Eye (tissue), 1 donor: ENCODE measurements around the gene DPY19L1.
A peak's percentile ranks its signal among the peaks of the same experiment; 100 is the strongest.
"Not testable (repeated sequence)": the region's sequence is repeated elsewhere in the genome, so short reads cannot be mapped to it uniquely, and the experiment has no call there.

Experiments used
- DNase-seq: peaks from one replicate; pipeline ENCODE4 v3.0.0-alpha.2; 2015

DPY19L1 gene

GRCh38 chr7:35032166-35032565 is 5.1 kb downstream of the DPY19L1 start:
- no peak for DNase-seq

DNA sequence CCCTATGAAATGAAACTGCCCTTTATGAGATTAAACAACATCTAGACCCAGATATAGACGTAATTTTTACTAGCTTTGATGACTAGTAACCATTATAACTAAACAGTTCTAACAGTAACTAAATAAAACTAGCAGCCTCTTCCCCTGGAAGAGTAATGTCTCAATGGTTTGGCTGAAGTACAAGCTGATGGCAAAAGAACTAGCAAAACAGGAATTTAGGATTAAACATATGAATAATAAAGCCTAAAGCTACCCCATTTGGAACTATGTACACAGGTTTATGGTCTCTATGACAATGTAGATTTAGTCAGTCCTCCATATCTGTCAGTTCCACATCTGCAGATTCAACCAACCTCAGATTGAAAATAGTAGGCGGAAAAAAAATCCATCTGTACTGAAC is 6.4 kb downstream of the DPY19L1 start:
- DNase-seq, result no peak

GRCh38 chr7:35029311-35029710 is 8.0 kb downstream of the DPY19L1 start:
- DNase-seq, result no peak

GRCh38 chr7:35026150-35026549 is 11.1 kb downstream of the DPY19L1 start:
- no peak for DNase-seq

GRCh38 chr7:35025369-35025870 is 11.9 kb downstream of the DPY19L1 start:
- DNase-seq, result no peak

- no peak for DNase-seq
Observed at GRCh38 chr7:35024298-35024697, 13.0 kb downstream of the DPY19L1 start.

DNA sequence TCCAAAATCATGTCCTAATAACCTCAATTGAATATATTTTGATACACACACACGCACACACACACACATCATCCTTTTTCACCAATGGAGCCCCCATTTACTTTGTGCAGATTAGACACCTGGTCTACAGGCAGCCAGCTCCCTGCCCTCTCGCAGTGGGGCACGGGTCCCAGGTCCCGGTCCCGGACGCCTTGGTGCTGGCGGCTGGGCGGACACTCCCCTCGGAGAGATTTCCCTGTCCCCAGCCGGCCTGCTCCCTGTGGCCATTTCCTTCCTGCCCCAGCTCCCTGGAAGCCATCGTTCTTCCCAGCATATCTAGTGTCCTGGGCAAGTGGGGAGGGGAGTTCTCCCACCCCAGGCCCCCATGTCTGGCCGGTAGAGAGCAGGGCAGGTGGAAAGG is 14.6 kb downstream of the DPY19L1 start:
- no peak for DNase-seq

- no peak for DNase-seq
Observed at GRCh38 chr7:35021445-35021844, 15.8 kb downstream of the DPY19L1 start.

GRCh38 chr7:35019801-35020200 is 17.5 kb downstream of the DPY19L1 start:
- no peak for DNase-seq

- no peak for DNase-seq
Observed at GRCh38 chr7:35019179-35019729, 18.0 kb downstream of the DPY19L1 start.

DNA sequence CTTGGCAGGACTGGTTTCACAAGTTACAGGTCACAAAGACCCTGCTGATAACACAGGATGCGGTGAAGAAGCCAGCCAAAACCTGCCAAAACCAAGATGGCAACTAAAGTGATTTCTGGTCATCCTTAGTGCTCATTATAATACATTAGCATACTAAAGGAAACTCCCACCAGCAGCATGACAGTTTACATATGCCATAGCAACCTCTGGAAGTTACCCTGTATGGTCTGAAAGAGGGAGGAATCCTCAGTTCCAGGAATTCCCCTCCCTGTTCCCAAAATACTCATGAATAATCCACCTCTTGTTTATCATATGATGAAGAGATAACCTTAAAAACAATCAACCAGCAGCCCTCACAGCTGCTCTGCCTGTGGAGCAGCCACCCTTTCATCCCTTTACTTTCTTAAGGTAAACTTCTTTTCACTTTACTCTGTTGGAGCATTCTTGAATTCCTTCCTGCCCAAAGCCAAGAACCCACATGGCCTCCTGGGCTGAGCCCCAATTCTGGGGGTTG is 21.9 kb downstream of the DPY19L1 start:
- no peak for DNase-seq

DNA sequence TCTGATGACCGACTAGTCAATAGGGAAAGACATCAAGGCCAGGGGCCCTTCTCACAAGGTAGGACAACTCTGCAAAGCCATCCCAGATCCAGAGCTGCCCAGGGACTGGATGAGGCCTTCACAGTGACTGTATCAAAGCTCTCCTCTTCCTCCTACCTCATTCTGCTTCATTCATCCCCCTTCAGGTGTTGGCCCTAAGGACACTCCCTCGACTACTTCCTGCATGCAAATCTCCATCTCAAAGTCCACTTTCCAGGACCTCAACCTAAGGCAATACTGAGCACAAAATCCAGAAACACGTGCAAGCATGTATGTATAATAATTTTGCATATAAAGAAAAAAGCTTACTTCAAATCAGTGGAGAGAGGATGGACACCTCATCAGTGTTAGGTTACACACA is 25.1 kb downstream of the DPY19L1 start:
- no peak for DNase-seq

DNA sequence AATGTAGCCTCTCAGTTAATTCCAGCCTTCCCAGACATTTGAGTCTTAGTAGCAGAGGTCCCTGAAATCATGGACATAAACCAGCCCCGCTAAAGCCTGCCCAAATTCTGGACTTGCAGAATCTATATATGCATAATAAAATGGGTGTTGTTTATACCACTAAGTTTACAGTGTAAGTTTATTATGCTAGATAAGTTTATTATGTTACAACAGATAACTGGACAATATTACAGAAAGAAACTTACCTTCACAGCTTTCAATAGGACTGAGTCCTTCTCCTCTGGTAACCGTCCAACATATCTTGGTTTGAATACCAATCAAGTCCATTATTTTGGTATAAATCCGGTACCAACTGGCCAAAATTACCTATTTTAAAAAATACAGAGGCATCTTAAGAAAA is 26.2 kb downstream of the DPY19L1 start:
- no peak for DNase-seq

- no peak for DNase-seq
Observed at GRCh38 chr7:35007768-35008167, 29.5 kb downstream of the DPY19L1 start.

GRCh38 chr7:35004531-35005095 is 32.7 kb downstream of the DPY19L1 start:
- DNase-seq, result peak; percentile 21

GRCh38 chr7:35003679-35004303 is 33.5 kb downstream of the DPY19L1 start:
- peak; percentile 24 for DNase-seq

- DNase-seq, result not testable (repeated sequence)
Observed at GRCh38 chr7:35003177-35003650, 34.1 kb downstream of the DPY19L1 start.

- DNase-seq, result not testable (repeated sequence)
Observed at GRCh38 chr7:34998335-34998734, 39.0 kb downstream of the DPY19L1 start.

DNA sequence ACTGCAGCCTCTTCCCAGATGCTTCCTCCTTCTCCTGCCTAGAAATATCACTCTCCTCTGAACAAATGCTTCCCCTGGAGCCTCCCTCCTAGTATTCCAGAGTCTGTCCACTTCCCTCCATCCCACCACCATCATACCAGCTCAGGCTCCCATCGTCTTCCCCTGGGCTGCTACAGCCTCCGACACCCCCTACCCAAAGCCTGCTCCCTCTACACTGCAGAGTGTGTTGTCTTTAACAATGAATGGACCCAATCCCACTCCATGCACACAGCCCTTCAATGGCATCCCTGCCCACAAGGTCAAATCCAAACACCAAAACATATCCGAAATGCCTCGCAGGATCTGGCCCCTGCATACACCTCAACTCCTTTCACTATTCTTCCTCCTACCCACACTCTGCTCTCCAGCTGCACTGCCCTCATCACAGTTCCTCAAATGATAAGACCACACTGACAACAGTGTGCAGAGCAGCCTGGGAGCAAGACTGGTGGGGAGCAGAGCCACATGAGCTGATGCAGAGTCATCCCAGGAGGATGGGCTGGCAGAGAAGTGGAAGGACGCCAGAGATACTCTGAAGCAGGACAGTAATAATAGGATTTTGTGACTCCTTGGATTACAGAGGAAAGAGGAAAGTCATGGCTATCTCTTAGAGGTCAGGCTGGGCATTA is 40.7 kb downstream of the DPY19L1 start:
- not testable (repeated sequence) for DNase-seq

DNA sequence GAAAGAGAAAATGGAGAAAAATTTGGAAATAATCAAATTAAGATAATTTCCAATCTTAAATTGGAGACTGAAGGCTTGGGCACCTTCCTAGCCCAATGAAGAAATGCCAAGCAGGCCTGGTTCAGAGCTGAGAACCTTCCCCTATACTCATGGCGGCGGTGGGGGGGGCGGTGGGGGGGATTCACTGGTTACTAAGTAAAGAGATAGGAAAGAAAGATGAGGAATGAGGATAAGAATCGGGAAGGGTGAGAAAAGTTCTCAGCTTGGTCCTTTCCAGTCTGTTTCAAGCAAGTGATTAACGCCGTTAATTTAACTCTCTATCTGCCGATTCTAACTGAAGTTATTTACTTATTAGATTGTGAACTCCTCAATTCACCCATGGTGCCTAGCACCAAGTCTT is 41.5 kb downstream of the DPY19L1 start:
- DNase-seq, result no peak

- DNase-seq, result no peak
Observed at GRCh38 chr7:34991938-34992840, 45.1 kb downstream of the DPY19L1 start.

DNA sequence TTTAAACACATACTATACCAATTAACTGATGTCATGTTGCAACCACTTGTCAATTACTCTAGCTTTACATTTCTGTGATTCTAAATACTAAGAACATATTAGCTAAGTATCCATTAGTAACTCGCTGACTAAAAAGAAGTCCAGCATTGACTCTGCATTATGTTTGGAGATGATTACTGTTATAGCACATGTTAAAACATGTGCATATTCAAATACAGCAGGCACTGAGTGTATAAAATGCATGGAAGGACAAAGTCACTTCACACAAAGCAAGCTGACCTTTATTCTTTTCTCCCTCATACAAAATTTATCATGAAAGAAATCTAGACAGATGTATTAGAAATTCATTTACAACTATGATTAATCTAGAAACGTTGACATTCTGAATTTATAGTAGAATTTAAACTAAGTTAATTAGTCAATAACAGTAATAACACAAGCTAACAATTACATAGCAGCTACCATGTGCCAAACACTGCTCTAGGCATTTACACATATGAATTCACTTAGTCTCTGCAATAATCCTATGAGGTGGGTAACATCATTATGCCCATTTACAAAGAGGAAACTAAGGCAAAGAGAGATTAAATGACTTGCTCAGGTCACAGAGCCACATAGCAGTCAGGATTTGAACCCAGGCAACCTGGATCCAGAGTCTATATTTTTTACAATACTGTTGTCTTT is 48.7 kb downstream of the DPY19L1 start:
- DNase-seq, result not testable (repeated sequence)
